HG03442 (cell line): ENCODE measurements around the gene ABCB10.
"Not testable (repeated sequence)": the region's sequence is repeated elsewhere in the genome, so short reads cannot be mapped to it uniquely, and the experiment has no call there.

Experiments used
- ATAC-seq: cut with Tn5 transposase; IDR thresholded peaks from one replicate; pipeline ENCODE4 v1.9.1; 2021; ENCODE audit warnings: mild to moderate bottlenecking, moderate library complexity; ENCODE audit not compliant: unreplicated experiment

The ABCB10 gene

DNA sequence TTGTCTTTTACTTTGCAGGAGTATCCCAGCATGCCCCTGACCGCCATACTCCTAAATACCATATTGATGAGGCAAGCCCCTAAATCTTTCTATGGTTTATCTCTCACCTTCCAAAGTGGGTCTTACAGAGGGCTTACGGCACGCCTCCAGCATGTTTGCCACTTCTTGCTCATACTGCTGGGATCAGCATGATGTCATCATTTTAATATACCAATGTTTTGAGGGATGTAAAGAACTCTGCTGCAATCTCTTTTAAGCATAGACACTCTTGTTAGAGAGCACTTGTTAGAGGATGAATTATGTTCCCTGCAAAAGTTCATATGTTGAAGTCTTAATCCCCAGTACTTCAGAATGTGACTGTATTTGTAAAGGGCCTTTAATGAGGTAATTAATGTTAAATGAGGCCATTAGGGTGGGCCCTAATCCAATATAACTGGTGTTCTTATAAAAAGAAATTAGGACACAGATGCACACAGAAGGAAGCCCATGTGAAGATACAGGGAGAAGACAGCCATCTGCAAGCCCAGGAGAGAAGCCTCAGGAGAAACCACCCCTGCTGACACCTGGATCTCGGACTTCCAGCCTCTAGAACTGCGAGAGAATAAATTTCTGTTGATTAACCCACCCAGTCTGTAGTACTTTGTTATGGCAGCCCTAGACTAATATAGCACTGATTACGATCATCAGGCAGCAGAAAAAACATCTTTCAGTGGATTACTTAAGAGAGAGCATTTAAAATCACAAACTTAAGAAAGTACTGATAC, 16.4 kb upstream of the ABCB10 start:
- no peak for ATAC-seq

DNA sequence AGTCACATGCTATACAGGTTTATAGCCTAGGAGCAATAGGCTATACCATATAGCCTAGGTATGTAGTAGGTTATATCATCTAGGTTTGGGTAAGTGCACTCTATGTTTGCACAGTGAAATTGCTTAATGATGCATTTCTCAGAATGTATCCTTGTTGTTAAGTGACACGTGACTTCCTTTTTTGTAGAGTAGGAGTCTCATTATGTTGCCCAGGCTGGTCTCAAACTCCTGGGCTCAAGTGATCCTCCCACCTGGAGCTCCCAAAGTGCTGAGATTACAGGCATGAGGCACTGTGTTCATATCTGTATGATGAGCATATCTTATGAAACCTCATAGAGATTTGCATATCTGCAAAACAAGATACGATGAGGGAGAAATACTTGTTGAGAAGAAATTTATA, 13.8 kb upstream of the ABCB10 start:
- no peak for ATAC-seq

DNA sequence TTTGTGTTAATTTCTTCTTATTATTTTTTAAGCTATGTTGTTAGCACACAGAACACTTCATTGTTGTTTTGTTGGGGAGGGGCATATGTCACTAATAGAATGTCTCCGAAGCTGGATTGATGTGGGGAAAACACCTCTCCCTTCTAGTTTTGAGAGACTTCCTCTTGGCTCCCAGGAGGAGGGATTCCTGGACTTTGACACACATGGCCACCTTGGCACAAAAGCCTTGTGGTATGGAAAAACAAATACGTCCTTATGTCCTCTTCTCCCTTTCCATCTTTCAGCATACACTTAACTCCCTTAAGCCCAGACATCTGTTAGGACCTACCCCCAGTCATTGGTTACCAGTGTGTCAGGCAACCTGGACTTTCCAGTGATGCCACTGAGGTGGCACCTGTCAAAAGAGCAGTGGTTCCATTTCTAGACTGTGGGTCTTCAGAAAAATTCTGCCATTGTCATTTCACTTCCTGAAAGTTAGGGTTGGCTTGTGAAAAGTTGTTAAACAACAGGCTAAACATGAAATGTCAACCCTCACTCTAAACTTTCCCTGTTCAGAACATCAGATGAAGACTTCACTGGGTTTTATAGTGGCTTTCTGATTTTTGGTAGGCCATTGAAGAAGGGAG, 12.5 kb upstream of the ABCB10 start:
- ATAC-seq, result no peak

DNA sequence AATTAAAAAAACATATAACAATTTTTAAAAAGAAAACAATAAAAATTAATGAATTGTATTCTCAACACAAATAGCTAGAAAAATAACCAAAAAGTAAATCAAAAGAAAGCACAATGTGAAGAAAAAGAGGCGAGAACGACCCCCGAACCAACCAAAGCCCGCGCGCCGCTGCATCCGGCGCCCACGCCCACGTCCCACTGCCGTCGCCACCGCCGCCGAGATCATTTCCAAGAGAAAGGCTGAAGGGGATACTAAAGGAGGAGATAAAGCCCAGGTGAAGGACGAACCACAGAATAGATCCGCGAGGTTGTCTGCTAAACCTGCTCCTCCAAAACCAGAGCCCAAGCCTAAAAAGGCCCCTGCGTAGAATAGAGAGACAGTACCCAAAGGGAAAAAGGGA, 11.8 kb upstream of the ABCB10 start:
- no peak for ATAC-seq

DNA sequence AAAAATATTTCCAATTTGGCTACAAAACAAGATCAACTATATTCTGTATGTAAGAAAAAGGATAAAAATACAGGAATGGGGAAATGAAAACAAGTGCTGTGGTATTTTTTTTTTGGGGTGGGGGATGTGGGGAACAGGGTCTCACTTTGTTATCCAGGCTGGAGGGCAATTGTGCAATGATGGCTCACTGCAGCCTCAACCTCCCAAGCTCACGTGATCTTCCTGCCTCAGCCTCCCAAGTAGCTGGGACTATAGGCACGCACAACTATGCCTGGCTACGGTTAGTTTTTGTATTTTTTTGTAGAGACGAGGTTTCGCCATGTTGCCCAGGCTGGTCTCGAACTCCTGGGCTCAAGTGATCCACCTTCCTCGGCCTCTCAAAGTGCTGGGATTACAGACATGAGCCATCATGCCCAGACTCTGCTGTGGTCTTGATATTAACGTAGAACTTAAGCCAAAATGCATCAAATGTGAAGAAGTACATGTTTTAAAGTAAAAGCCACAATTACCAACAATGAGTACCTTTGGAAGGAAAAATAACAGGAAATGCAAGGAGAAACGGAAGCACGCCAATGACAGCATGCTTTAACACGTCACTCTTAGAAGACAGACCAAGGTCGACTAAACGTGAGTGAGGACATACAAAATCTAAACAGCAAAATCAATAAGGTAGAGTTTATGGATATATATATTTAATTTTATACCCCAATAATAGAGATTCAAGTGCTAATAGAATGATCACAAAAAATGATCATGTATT, 8.8 kb upstream of the ABCB10 start:
- no peak for ATAC-seq

DNA sequence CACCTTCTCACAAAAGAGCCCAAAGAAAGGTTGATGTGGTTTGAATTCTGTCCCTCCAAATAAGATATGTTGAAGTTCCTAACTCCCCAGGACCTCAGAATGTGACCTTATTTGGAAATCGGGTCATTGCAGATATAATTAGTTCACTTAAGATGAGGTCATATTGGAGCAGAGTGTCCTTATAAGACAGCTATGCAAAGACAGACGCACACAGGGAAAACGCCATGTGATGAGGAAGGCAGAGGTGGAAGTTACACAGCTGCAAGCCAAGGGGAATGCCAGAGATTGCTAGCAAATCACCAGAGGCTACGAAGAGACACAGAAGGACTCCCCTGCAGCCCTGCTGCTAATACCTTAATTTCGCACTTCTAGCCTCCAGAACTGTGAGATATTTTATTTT, 5.2 kb upstream of the ABCB10 start:
- ATAC-seq, result no peak

DNA sequence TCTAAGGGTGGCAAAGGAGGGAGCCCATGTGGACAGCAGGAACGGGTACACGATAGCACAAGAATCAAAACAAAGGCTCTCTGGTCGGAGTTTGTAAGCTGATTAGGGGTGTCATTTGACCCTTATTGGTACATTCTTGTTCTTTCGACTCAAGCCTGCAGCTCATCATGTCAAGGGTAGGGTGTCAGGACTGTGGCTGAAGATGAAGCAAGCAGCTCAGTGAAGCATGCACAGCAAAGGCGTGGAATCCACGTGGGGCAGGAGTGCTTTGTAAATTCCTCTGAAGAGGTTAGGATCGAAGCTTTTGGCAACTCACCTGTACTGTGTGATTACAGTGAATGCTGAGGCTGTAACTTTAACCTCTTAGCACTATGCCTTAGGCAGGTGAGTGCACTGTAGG, 4.7 kb upstream of the ABCB10 start:
- ATAC-seq, result no peak

DNA sequence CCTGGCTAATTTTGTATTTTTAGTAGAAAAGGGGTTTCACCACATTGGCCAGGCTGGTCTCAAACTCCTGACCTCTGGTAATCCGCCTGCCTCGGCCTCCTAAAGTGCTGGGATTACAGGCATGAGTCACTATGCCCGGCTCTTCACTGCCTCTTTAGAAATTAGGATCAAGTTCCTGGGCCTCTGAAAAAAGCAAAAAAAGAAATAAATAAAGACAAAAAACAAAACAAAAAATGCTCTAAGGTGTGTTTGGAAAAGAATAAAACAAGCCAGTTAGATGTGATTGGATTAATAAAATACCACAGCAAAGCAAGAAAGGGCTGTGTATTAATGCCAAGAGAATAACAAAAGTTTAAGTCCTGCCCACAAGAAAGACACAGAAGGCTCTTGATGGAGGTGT, 4.2 kb upstream of the ABCB10 start:
- ATAC-seq, result no peak

DNA sequence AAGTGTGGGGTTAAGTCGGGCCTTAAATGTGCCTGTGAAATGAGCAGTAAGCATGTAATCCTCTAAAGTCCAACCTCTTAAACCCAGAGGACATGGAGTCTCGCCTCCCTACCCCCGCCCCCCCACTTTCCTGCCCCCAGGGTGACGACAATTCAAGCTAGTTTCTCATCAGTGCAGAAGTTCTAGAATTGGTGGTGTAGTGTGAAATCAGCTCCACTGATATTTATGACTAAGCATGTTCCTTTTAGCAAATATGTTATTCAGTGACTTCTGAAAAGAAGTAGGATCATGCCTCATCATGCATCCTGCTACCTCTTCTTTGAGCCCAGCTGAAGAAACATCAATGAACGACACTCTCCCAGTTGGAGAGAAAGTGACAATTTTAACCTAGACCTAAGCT, 2.6 kb upstream of the ABCB10 start:
- ATAC-seq, result no peak

DNA sequence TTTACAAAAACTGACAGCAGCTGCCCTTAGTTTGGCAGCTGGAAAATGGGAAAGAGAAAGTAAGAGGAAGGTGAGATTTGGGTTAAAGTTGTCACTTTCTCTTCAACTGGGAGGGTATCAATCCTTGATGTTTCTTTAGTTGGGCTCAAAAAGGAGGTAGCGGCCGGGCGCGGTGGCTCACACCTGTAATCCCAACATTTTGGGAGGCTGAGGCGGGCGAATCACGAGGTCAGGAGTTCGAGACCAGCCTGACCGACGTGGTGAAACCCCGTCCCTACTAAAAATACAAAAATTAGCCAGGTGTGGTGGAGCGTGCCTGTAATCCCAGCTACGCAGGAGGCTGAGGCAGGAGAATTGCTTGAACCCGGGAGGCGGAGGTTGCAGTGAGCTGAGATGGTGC, 1.6 kb upstream of the ABCB10 start:
- ATAC-seq, result not testable (repeated sequence)

DNA sequence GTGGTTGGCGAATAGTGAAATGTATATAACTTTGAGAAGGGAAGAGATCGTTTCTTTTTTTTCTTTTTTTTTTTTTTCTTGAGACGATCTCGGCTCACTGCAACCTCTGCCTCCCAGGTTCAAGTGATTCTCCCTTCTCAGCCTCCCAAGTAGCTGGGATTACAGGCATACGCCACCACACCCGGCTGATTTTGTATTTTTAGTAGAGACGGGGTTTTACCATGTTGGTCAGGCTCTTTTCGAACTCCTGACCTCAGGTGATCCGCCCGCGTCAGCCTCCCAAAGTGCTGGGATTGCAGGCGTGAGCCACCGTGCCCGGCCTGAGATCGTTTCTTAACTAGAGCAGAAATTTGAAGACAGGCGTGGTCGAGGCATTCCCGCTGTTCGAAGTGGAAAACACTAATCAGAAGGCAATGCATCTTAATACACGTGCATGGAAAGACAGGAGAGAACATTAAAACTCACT, 862 bp upstream of the ABCB10 start:
- not testable (repeated sequence) for ATAC-seq

DNA sequence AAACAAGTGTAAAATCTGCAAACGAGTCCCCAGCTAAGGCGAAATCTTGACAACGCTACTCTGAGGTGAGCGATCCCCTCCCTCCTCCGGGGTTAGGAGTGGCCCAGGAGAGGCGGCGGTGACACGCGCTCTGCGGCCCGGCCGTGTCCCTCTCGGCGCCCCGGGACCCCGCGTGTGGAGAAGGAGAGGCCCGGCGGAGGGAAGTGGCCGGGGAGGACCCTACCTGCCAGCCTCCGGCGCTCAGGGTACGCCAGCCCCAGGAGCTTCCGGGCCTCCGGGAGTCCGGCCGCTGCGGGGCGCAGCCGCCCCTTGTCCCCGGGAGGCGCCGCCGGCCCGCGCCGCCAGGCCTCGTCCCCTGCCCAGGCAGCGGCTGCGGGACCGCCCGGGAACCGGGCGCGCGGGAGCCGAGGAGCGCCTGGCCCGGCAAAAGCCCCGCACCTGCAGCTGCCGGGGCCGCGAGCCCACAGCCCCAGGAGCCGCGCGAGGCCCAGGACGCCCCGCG, 543 bp downstream of the ABCB10 start:
- ATAC-seq, result peak; percentile 26

DNA sequence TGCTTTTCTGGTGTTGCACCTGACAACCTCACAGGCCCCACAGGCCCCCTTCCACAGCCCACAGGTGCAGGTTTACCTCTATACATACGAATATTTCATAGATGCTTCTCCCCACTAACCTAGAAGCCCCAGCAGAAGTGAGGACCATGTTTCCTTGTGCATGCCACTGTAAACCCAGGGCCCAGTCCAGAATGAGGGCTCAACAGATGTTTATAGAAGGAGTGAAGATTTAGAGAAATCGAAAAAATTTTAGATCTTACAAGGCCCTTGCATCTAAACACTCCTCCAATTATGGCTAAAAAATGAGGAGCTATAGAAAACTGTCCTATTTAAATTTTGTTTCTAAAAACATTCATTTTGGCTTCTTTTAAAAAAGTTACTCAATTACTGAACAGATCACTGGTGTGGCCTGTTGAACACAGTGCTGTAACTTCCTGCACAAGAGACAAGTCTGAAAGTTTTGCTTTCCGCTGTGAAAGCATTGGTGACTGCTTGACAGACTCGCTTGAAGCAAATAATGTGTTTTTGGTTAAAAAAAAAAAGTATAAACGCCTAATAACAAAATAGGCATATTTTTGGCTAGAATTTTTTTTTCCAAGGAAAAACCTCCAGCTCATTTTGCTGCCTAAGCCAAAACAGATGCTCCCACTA, 1.2 kb downstream of the ABCB10 start:
- ATAC-seq, result no peak

DNA sequence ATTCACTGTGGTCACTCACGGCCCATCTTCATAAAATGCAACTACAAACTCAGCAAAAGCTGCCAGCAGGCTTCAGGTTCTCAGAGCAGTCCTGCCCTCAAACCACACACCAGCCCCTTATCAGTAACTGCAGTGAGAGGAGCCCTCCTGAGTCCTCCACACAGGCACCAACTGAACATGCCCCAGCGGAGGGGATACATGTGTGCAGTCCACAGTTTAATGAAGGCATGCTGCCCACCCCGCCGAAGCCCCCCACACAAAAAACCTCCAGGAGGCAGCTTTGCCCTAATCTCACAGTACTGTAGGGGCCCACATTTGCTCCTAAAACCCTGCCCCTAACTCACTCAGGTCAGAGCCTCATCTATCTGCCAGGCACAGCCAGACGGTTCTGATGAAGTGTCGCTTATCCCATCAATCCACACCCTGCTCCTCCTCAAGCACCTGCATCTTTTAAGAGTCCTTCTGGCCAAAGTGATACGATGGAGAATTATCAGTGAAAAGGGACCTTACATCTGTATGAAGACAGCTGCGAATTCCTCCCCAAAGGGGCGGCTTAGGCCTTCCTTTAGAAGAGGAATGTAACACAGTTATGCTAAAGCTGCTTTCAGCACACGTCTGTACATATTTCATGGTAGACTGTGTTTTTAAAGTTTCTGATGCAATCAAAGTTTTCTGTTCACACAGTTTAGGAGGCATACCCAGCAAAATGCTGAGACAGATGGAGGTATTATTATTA, 3.5 kb downstream of the ABCB10 start:
- ATAC-seq, result no peak

DNA sequence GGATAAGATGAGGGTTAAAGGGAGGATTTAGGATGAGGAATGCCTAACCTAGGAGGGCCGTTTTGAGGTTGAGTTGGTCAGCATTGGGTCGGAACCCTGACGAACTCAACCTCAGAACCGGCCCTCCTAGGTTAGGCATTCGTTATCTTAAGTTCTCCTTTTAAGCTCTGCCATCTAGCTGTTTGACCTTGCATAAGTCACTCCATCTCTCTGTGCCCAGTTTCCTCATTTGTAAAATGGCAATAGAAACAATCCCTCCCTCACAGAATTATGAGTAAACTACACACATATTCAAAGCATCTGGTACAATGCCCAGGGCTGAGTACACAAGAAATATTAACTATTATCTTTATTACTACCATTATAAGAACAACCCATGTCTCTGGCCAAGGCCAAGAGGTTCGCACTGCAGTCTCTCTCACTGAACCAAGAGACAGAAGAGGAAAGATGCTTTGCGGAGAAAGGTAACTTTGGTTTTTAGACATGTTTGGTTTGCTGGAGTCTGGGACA, 4.8 kb downstream of the ABCB10 start:
- ATAC-seq, result no peak

DNA sequence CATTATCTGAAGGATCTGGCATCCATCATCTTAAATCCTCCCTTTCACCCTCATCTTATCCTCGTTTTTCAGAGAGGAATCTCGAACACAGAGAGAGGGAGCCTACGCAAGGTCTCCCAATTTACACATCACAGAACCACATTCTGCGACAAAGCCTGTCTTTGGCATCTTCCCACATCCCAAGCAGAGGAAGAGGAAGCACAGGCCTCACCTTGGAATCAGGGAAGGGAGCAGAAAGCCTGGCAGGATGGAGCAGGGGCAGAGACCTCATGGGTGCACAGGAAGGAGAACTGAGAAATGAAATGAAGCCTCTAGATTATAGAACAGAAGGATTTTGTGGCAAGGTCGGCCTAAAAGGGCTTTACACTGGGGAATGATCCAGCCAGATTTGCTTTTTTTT, 5.8 kb downstream of the ABCB10 start:
- no peak for ATAC-seq

DNA sequence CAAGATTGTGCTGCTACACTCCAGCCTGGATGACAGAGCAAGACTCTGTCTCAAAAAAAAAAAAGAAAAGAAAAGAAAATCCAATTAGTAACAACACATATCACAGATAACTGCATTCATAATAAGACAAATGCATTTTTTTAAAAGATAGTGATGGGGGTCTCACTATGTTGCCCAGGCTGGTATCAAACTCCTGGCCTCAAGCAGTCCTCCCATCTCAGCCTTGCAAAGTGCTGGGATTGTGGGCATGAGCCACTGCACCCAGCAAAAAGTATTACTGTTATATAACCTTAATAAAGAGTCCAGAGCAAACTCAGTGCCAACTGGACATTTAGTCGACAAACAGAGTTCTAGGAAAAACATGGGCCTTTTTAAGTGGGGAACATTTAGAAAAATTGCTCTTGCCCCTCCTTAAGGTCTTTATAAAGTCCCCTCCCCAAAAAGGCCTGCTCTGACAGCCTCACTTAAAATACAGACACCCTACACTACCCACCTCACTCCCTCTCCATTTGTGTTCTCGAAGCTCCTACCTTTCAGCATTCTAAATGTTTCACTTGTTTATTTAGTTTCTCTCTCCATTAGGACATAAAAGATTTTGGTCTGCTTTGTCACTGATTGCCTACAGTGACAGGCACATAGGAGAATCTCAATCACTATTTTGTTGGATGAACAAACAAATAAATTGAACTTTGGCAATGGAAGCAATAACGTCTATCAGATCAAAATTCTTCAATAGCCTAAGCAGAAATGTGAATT, 7.5 kb downstream of the ABCB10 start:
- no peak for ATAC-seq

DNA sequence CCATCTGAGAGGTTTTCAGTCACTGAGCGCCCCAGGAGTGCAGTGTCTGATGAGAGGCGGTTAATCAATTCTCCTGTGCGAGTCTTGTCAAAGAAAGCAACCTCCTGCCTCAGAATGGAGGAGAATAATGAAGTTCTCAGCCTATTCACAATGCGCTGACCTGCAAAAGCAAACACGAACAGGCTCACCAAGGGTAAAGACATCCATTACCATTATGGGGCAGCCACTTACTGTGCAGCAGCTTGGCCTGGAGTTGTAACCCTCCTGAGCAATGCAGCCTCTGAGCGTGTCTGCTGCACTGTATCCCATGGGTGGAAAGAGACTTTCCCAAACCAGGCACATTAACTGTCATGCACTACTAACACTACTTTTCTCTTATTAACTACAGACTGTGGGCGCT, 11.0 kb downstream of the ABCB10 start:
- ATAC-seq, result no peak

DNA sequence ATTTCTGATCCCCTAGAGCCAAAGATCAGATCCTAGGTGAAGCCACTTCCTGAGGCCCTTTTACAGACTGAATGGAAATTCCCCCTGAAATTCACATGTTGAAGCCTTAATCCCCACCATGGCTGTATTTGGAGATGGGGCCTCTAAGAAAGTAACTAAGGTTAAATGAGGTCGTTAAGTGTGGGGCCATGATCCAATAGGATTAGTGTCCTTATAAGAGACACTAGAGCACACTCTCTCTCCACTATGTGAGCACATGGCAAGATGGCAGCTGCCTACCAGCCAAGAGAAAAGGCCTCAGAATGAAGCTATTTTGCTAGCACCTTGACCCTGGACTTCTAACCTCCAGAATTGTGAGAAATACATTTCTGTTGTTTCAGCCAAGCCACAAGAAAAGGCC, 13.9 kb downstream of the ABCB10 start:
- ATAC-seq, result no peak
